ENCODE results near the gene COPS7B.
"Not testable (repeated sequence)": the region's sequence is repeated elsewhere in the genome, so short reads cannot be mapped to it uniquely, and the experiment has no call there.

Gene COPS7B

GRCh38 chr2:231786177-231786916, at the start of gene COPS7B:
Gene COPS7B, plus strand, starts transcription at chr2:231786445. Its CDS starts 2,126 bp downstream, at chr2:231788571.
- peak; percentile 63 to 70 for DNase-seq

DNA sequence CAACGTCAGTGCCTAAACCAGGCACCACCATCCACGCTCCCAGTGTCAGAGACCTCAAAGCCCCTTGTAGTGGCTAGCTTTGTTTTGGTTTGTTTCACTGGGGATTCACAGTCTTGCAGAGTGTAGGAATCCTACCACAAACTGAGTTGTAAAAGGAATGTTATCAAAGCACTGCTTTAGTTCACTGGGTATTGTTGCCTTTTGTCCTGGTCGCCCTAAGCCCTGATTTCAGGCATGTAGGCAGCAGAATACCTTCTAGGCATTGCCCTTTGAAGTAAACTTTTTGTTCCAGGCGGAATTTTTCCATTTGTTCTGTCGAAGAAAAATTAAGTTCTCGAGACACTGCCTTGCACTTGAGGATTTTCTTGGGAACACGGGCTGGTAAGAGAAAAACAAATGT, 48.5 kb upstream of the COPS7B start:
- no peak for DNase-seq

GRCh38 chr2:231743376-231744116, 42.7 kb upstream of the COPS7B start:
- no peak for DNase-seq

DNA sequence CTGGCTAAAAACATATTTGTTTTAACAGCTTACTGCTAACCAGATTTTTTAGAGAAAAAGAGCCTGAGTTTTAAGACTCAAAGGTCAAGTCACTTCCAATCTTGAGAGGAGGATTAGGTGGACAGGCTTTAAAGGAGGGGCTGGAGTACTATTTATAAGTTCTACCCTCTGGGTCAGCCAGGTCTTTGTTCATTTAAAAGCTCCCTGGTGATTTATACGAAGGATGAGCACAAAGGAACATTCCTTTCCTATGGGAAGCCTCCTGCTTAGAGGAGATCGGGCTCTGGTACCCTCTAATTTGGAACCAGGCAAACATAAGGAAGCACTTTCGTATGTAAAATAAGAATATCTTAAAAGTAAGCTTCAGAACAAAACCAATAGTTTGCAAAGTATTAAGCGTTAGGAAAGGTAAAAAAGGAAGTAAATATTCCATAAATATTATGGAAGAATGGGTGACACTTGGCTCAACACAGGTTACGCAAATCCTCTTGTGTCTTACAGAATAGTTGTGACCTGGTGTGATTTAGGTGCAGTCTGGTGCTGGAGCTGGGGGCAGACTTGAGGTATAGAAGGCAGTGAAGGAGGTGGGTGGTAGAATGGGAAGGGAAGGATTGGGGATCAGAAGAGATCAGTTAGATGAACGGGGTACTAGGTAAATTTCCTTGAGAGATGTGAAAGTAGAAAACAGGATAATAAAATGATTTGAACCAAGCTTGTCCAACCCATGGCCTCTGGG, 40.8 kb upstream of the COPS7B start:
- no peak for DNase-seq

DNA sequence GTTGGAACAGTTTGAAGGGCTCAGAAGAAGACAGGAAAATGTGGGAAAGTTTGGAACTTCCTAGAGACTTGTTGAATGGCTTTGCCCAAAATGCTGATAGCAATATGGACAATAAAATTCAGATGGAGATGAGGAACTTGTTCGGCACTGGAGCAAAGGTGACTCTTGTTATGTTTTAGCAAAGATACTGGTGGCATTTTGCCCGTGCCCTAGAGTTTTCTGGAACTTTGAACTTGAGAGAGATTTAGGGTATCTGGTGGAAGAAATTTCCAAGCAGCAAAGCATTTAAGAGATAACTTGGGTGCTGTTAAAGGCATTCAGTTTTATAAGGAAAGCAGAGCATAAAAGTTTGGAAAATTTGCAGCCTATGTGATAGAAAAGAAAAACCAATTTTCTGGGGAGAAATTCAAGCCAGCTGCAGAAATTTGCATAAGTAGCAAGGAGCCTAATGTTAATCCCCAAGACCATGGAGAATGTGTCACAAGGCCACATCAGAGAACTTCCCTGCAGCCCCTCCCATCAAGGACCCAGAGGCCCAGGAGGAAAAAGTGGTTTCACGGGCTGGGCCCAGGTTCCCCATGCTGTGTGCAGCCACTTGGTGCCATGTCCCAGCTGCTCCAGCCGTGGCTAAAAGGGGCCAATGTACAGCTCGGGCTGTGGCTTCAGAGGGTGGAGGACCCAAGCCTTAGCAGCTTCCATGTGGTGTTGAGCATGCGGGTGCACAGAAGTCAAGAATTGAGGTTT, 37.9 kb upstream of the COPS7B start:
- DNase-seq: not testable (repeated sequence)

GRCh38 chr2:231749016-231749415, 37.2 kb upstream of the COPS7B start:
- not testable (repeated sequence) for DNase-seq

GRCh38 chr2:231751042-231751815, 35.0 kb upstream of the COPS7B start:
- no peak for DNase-seq

DNA sequence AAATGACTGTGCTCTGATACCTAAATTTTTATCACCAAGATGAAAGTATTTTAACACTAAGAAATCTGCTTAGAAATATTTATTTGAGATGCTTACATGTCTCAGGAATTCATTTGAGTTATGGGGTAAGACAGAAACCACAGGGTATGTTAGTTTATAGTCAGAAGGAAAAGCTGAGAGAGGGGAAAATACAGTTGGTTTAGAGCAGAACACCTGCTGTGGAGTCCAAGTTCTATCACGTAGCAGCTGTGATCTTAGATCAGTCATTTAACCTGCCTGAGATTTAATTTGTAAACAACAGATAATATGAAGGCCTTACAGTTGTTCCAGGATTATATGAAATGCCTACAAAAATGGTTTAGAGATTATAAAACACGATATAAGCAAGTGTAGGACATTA, 34.2 kb upstream of the COPS7B start:
- DNase-seq: no peak

DNA sequence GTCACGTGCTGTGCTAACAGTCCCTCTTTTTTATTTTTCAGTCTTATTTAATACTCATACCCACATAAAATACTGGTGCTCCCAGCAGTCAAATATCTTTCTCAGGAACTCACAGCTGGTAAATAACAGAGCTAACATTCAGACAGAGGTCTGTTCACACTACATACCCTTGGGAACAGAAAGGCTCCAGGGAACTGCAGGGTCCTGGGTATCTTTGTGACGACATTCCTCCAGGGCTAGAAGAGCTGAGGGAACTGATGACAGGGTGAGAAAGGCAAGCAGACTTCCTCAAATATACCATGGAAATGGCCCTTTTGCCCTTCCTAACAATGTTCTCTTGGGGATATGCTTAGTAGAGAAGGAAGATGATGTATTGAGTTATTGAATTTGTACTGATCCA, 24.5 kb upstream of the COPS7B start:
- no peak for DNase-seq

- DNase-seq: no peak
These were observed 22.1 kb upstream of the COPS7B start for GRCh38 chr2:231764124-231764523.

DNA sequence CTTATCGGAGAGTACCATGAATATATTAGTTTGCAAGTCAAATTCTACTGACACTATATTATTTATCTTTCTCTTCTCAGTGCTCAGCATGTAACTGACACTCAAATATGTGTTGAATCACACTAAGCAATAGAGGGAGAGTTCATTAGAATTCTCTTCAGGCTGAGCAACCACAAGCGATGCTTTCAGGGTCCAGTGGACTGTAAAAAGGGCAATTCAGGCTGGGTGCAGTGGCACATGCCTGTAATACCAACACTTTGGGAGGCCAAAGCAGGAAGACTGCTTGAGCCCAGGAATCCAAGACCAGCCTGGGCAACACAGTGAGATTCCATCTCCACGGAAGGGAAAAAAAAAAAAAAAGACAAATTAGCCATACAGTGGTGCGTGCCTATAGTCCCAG, 21.5 kb upstream of the COPS7B start:
- DNase-seq: peak in 1 of 2 donors; percentile 25

DNA sequence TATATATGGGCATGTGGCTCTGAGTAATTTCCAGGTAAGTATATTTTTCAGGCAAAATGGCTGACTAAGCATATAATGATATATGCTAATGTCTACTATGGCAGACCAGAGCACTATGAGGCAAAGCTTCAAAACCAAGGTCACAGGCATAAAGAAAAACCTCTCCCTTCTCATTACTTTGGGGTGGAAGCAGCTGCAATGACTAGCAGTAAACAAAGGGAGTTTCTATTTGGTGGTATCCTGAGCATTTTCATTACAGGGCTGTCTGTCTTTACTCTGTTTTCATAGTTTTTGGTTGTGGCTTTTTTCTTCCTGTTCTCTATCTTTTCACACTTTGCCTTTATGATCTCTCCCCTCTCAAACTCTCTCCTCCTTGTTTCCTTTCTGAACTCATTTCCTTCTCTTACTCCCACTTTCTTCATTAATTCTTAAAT, 20.7 kb upstream of the COPS7B start:
- no peak for DNase-seq

DNA sequence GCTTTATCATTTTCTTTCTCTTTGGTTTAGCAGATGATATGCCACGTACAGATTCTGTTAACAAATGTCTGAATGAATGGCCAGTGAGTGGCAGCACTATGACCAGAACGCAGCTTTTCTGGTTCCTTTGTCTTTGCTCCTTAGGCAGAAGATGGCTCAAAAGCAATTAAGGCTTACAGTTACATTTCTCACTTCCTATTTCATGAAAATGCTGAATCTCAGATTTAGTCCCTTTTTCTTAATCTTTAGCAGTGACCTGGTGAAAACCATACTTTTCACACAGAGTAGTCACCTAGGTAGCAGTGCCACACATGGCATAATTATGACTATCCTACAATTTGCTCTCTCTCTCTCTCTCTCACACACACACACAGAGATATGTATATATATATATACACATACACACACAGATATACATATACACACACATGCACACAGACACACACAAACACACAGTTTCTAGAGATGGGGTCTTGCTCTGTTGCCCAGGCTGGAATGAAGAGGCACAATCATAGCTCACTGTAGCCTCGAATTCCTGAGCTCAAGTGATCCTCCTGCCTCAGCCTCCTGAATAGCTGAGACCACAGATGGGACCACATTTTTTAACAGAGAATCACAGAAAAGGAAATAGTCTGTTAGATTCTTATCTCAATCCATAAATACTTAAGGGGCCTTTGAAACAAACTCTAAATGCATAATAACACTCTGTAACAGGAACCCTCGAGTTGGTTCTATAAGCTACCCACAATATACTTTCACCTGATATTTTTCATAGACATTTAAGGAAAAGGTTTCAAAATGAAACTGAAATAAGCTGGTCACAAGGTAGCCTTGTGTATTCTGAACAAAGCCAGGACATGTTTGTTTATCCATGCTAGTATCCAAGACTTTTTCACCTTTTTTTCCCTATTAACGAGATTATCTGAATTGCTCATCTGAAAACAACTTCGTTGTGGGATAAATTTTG, 16.8 kb upstream of the COPS7B start:
- DNase-seq: no peak

GRCh38 chr2:231780123-231780908, 5.9 kb upstream of the COPS7B start:
- DNase-seq: no peak

GRCh38 chr2:231780909-231781797, 5.1 kb upstream of the COPS7B start, which contains the start of gene PDE6D:
Gene PDE6D, minus strand, starts transcription at chr2:231781282. Its CDS starts 168 bp downstream, at chr2:231781114.
- DNase-seq: peak; percentile 98 to 99

- peak in 1 of 2 donors; percentile 52 for DNase-seq
These were observed 4.2 kb upstream of the COPS7B start for GRCh38 chr2:231781798-231782726.

DNA sequence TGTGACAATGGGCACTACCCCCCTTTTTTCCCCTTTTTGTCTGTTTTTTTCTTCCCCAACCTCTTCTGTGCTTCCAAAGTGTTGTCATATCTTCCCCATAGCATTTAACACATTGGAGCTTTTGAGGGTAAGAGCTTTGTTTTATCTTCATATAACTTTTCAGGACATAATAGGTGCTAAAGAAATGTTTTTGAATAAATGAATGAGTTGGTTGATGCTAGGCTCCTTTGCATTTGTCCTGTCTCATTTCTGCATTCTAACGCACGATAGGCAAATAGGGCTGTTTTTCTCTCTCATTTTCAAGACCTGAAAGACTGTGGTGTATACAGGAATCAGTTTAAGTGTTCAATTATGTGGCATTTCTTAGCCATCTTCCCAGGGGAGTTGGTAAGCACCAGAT, 832 bp upstream of the COPS7B start:
- DNase-seq: no peak

DNA sequence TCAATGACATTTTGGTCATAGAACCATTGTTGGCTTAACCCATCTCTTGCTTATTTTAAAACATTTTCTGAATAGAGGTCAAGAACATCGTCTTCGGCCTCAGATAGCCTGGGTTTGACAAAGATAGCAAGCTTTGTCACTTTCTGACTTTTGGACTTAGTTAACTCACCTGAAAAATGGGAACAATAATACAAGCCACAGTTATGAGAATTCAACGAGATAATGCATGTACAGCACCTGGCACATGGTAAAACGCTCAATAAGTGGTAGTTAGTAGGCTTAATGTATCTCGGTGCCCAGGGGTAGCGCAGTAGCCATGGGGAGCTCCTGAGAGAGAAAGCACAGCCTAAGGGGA, 446 bp upstream of the COPS7B start:
- DNase-seq: no peak

All from hippocampal formation (tissue), 2 donors.